GM18520 (cell line): ENCODE results near the gene ACSF3.

ENCODE experiments used
- ATAC-seq: cut with Tn5 transposase; IDR thresholded peaks from one replicate; pipeline ENCODE4 v1.9.1; 2021; ENCODE audit not compliant: unreplicated experiment

Gene ACSF3

GRCh38 chr16:89094252-89094879 is 714 bp downstream of the ACSF3 start:
- ATAC-seq, result no peak

DNA sequence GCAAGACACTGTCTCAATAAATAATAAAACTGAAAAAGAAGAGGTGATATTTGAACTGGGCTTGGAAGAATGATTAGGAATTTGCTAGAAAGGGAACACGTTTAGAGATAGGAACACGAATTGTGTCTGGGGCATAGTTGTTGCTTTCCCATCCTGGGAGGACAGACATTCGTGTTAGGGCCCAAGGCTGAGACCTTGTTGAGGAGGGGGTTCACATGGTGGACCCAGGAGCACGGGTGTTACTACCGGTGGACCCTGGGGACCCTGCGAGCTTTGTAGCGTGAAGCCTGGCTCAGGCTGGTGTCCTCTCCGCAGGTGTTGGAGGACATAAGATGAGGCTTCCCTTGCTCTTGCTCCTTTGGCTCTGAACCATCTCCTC is 1.2 kb downstream of the ACSF3 start:
- ATAC-seq, result no peak

DNA sequence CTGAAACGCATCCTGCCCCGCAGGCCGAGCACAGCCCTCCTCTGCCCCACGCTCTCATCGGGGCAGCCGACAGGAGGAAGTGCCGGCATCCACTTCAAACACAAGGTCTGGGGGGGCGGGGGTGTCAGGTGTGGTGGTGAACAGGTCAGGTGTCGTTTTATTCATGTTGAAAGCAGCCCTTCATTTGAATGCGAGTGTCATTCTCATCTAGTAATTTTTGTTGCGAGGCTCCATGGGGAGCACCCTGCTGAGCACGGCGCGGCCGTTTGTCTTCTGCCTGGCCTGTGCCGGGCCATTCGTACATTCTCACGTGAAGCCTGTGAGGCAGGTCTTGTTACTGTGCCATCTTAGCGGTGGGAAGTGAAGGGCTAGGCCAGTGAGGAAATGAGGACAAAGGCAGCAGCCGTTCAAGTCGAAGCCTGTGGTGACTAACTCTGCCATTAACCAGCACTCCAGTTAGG is 1.9 kb downstream of the ACSF3 start:
- no peak for ATAC-seq

DNA sequence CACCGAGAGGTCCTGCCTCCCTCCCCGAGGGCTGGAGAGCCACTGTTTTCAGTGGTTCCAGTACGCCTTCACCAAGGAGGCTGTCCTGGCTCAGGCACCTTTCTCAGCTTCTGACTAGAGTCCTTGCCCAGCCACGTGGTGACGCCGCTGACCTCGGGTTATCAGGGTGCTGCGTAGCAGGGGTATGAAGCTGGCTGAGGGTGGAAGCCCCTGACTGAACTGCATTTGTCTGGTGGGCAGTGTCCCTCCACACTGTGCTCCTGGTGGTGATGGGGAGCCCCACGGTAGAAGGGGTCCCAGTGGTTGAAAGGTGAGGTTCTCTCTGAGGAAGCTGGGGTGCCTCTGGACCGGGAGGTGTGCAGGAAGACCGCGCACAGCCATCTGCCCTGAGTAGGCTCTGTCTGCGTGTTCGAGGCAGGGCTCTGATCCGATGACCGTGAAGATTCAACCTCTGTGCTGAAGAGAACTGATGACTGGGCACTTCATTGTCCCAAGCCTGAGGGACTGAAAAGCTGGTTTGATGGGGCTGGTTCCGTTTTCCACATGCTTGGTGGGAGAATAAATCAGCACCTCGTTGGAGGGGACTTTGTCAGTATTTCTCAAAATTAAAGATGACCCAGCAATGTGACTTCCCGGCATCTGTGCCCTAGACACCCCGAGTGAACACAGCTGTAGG is 2.5 kb downstream of the ACSF3 start:
- ATAC-seq, result no peak

- no peak for ATAC-seq
Measured at GRCh38 chr16:89096768-89097391, 3.2 kb downstream of the ACSF3 start.

GRCh38 chr16:89097392-89097772 is 3.7 kb downstream of the ACSF3 start:
- no peak for ATAC-seq

GRCh38 chr16:89098767-89099430 is 5.2 kb downstream of the ACSF3 start:
- no peak for ATAC-seq

GRCh38 chr16:89099905-89100304 is 6.3 kb downstream of the ACSF3 start:
- ATAC-seq, result no peak

GRCh38 chr16:89100601-89101302 is 7.1 kb downstream of the ACSF3 start:
- no peak for ATAC-seq

DNA sequence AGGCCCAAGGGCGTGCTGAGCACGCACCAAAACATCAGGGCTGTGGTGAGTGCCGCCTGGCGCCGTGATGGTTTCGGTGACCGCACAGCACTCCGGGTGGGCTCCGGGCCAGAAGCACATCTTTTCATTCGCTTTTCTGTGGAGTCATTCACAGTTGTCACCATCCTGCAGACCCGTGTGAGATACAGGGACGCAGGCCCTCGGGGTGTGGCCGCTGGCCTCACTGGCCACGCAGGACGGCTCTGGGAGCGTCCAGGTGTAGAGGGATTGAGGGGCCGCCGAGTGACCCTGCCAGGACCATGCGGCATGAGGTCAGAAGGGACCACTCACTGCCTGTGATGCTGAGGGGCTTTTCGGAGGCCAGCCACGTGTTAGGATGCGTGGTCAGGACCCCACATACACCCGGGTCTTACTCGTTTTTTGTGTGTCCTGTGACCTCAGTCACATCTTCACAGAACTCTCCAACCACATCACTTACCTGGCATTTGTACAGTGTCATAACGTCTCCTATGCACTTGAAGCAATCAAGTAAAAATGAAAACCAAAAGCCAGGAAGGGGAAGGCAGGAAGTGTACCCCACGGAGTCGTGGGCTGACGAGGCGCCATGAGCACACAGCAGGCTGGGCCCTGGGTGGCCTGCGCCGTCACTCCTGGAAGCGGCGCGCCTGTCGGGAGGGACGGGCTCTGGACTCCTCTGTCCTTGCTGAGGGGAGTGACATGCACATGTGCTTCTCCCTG is 7.8 kb downstream of the ACSF3 start:
- ATAC-seq, result no peak

- no peak for ATAC-seq
Measured at GRCh38 chr16:89102041-89102471, 8.4 kb downstream of the ACSF3 start.

- ATAC-seq, result no peak
Measured at GRCh38 chr16:89102481-89103073, 8.9 kb downstream of the ACSF3 start.

- no peak for ATAC-seq
Measured at GRCh38 chr16:89103156-89103555, 9.5 kb downstream of the ACSF3 start.

GRCh38 chr16:89103781-89104180 is 10.1 kb downstream of the ACSF3 start:
- ATAC-seq, result no peak

GRCh38 chr16:89104303-89104702 is 10.7 kb downstream of the ACSF3 start:
- no peak for ATAC-seq

DNA sequence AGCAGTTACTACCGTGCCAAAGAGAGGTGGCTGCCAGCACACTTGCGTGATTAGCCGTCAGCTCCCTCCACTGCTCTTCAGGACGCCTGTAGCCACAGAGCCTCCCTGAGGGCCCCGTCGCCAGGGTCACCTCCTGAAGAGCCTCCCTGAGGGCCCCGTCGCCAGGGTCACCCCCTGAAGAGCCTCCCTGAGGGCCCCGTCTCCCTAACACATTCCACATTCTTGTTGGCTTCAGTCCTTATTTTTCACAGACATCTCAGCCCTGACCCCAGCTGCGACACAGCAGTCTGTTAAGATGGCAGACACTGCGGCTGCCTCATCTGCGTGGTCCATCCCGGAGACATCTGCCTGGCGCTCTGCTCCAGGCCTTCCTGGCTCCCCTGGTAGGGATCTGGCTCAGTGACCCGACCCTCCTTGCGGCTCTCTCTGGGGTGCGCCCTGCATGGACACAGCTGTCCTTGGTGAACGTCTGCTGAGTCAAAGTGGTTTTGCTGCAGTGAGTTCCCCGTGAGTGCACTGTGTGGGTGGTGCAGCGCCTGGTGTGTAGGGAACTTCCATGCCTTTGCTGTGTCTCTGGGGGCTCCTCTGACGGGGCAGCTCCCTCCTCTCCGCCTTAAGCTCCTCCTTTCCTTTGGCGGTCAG is 11.4 kb downstream of the ACSF3 start:
- ATAC-seq, result no peak

DNA sequence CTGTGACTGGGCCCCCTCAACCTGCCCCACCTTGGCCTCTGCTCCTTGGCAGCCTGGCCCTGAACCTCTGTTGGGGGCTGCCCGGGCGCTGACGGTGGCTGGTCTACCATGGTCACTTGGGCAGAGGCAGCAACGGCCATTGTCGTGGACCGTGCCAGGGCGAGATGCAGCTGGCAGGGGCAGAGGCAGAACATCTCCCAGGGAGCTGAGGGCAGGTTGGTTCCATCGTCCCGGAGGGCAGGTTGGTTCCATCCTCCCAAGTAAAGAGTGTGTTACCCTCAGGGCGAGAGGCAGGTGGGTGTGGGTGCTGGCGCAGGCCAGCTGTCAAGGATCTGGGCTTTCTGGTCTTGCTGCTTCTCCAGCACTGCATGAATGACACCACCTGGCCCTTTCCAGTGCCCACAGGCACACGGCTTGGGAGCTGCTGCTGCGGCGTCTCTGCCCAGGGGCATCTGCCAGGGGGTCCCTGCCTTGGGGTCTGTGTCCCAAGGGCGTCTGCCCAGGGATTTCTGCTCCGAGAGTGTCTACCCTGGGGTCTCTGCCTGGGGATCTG is 12.0 kb downstream of the ACSF3 start:
- ATAC-seq, result no peak

DNA sequence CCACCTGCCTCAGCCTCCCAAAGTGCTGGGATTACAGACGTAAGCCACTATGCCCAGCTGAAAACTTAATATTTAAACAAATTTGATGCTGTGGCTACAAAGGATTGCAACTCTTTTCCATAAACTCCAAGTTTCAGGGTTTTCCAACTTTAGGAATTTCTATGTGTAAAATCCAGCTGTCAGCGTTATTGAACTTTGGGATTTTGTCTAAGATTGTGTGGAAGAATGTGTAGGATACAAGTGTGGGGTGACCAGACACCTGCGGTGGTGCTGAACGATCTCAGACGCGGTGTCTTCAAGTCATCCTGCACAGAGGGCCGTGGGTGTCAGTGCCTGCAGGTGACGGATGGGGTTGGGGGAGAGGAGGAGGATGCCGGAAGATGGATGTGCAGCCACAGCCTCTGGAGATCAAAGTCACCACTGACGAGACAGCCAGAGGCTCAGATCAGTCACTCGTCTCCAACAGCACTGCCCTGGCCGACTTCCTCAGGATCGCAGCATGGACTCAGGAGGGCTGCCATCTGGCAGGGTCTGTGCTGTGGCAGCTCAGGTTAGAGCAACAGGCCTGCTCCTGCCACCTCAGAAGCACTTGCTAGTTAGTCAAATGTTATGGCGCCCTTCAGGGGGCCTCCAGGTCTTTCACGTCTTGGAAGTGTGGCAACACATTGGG is 13.0 kb downstream of the ACSF3 start:
- ATAC-seq, result no peak

DNA sequence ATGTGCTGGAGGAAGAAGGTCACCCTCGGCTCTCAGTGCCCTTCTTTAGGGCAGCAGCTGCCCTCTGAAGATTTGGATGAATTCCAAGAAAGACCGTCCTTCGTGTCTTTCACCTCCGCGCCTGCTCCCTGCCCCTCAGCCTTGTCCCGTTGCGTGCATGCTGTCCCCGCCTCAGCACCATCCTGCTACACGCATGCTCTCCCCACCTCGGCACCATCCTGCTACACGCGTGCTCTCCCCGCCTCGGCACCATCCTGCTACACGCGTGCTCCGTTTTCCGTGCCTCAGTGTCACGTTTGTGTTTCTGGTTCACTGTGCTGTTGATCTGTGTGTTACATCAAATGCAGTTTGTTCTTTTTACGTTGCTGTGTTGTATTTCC is 13.5 kb downstream of the ACSF3 start:
- no peak for ATAC-seq
